Cardiac muscle cell (in vitro differentiated cells and primary cell): ENCODE results near the gene ZSCAN30. TPM values are rescaled to one million over a fixed set of nuclear protein-coding genes. Genes with fewer than 3 reads are reported as not detected.

Experiments
- DNase-seq, 2 donors: peaks; one replicate each; pipeline versions ENCODE4 v3.0.0 to v3.0.0-alpha.2; 2010 to 2017; ENCODE audit warnings: low read depth in 1 of 2, low spot score in 1 of 2
- H3K27ac ChIP-seq: fragments of 200-600 bp; sonication (generic); 2 replicates; pipeline ENCODE4 v1.5.1; 2016
- H3K27me3 ChIP-seq: fragments of 200-600 bp; sonication (generic); 2 replicates; pipeline ENCODE4 v1.6.0; 2016; ENCODE audit warnings: control low read depth
- H3K36me3 ChIP-seq: fragments of 200-600 bp; sonication (generic); 2 replicates; pipeline ENCODE4 v1.5.1; 2016; ENCODE audit warnings: control low read depth
- H3K4me1 ChIP-seq: fragments of 200-600 bp; sonication (generic); 2 replicates; pipeline ENCODE4 v1.8.1; 2017; ENCODE audit warnings: low read depth, mild to moderate bottlenecking, mixed run types
- H3K4me3 ChIP-seq: fragments of 200-600 bp; sonication (generic); 2 replicates; pipeline ENCODE4 v1.5.1; 2016; ENCODE audit warnings: mild to moderate bottlenecking
- H3K9me3 ChIP-seq: fragments of 200-600 bp; sonication (generic); 2 replicates; pipeline ENCODE4 v1.5.1; 2017; ENCODE audit warnings: low read depth, mild to moderate bottlenecking, control low read depth
- CTCF ChIP-seq: IDR thresholded peaks from 2 replicates; pipeline ENCODE4 v1.5.1; 2012; ENCODE audit warnings: low read depth, mild to moderate bottlenecking, low read length
- polyA plus RNA-seq: library from polyadenylated mRNA; unstranded; fragments of >200 nt; fragmentation: Nextera tagmentation; extraction: Ambion mirVana; gene quantifications from 2 replicates; pipeline ENCODE4 v1.2.1, GENCODE V29; 2016
- total RNA-seq: library from RNA; depleted of rRNA; stranded (reverse); fragments of >200 nt; gene quantifications from 2 replicates; pipeline ENCODE4 v1.2.3, GENCODE V29; 2016

The ZSCAN30 gene
- total and polyA plus RNA-seq, 2 experiments from 2014 or later, result 19.5 to 29.5 TPM

- TF ChIP-seq CTCF, result no peak
- Histone ChIP-seq H3K36me3 (no peaks in the 10 kb centered on the region), H3K27ac (no peak overlapping the region), H3K9me3 (no peaks in the 10 kb centered on the region), H3K4me3 (no peak overlapping the region), H3K4me1 (no peaks in the 10 kb centered on the region), H3K27me3 (no peaks in the 10 kb centered on the region)
- DNase-seq, result no peak
These were observed 11.1 kb downstream of the ZSCAN30 start for GRCh38 chr18:35278969-35279368.

- Histone ChIP-seq H3K4me1 (no peaks in the 10 kb centered on the region), H3K27ac (no peak overlapping the region), H3K9me3 (no peaks in the 10 kb centered on the region), H3K36me3 (no peaks in the 10 kb centered on the region), H3K27me3 (no peaks in the 10 kb centered on the region), H3K4me3 (no peak overlapping the region)
- DNase-seq, result no peak
- TF ChIP-seq CTCF, result no peak
These were observed 11.9 kb downstream of the ZSCAN30 start for GRCh38 chr18:35278085-35278484.

GRCh38 chr18:35277633-35278032, 12.4 kb downstream of the ZSCAN30 start:
- no peaks in the 10 kb centered on the region for H3K9me3 ChIP-seq

GRCh38 chr18:35276267-35276666, 13.8 kb downstream of the ZSCAN30 start:
- DNase-seq, result no peak
- H3K27me3 ChIP-seq, result no peaks in the 10 kb centered on the region
- H3K36me3 ChIP-seq, result no peaks in the 10 kb centered on the region
- H3K9me3 ChIP-seq, result no peaks in the 10 kb centered on the region
- no peak overlapping the region for H3K27ac ChIP-seq
- H3K4me1 ChIP-seq, result no peaks in the 10 kb centered on the region
- TF ChIP-seq CTCF, result no peak
- no peak overlapping the region for H3K4me3 ChIP-seq

More at GRCh38 chr18:35277633-35278032, 12.4 kb downstream of the ZSCAN30 start:
- Histone ChIP-seq H3K27me3 (no peaks in the 10 kb centered on the region), H3K27ac (no peak overlapping the region), H3K4me3 (no peak overlapping the region), H3K36me3 (no peaks in the 10 kb centered on the region), H3K4me1 (no peaks in the 10 kb centered on the region)
- DNase-seq, result no peak
- TF ChIP-seq CTCF, result no peak

GRCh38 chr18:35271656-35272055, 18.4 kb downstream of the ZSCAN30 start:
- TF ChIP-seq CTCF, result no peak
- Histone ChIP-seq H3K9me3 (no peaks in the 10 kb centered on the region), H3K4me1 (no peaks in the 10 kb centered on the region), H3K27ac (no peak overlapping the region), H3K4me3 (no peak overlapping the region), H3K27me3 (no peaks in the 10 kb centered on the region), H3K36me3 (no peaks in the 10 kb centered on the region)
- DNase-seq, result no peak

- TF ChIP-seq CTCF, result no peak
- Histone ChIP-seq H3K4me3 (no peak overlapping the region), H3K27me3 (no peaks in the 10 kb centered on the region), H3K27ac (no peak overlapping the region), H3K36me3 (no peaks in the 10 kb centered on the region), H3K9me3 (no peaks in the 10 kb centered on the region), H3K4me1 (no peaks in the 10 kb centered on the region)
- no peak for DNase-seq
These were observed 21.2 kb downstream of the ZSCAN30 start for GRCh38 chr18:35268821-35269220.
